GM19240 (cell line): ENCODE data around the gene BSND.

ENCODE experiments used
- DNase-seq: peaks from one replicate; pipeline ENCODE4 v3.0.0; 2011; ENCODE audit warnings: low spot score; ENCODE audit not compliant: insufficient read length

BSND gene

DNA sequence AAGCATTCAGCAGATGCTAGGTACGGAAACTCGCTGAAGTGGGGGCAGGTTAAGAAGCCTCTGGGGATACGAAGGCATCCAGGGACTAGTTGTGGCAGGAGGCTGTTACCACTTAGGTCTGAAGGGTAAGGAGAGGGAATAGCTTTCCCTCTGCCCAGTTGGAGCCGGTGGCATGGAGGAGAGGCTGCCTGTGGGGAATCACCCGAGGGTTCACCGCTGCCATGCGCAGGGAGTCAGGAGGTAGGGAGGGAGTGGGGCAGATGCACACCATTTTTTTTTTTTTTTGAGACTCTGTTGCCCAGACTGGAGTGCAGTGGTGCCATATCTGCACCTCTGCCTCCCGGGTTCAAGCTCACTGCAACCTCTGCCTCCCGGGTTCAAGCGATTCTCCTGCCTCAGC lies 46.7 kb downstream of the BSND start:
- no peak for DNase-seq

DNA sequence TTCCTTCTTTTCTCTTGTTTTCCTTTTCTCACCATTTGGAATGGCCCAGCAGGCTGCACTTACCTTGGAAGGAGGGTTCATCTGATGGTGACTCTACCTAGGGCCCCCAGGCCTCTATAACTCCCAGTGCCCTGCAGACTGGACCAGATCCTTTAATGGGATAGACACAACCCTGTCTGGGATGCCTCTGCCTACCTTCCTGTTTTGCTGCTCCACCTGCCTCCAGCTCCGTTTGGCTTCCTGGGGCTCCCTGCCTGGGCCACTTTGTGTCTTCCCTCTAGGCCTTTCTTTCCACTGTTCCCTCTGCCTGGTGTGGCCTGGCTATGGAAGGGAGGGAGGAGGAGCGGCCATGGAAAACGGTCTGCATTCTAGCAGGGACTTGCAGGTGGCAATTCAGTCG lies 48.1 kb downstream of the BSND start:
- no peak for DNase-seq

DNA sequence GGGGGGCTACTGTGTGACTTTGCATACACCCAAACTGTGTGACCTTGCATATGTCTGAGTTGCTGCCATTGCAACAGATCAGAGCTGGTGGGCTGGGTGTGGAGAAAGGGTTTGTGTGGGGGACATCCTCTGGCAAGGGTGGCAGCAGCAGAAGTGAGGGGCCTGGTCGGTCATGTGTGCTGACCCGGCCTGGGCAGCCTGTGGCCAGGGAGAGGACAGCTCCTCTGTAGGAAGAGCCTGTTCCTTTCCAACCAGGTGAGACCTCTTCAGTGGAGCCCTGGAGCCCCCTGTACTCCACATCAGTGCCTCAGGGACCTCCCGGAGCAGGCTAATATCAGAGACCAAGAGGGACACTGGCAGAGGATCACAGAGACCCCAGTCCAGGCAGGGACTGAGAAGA lies 48.9 kb downstream of the BSND start:
- no peak for DNase-seq

DNA sequence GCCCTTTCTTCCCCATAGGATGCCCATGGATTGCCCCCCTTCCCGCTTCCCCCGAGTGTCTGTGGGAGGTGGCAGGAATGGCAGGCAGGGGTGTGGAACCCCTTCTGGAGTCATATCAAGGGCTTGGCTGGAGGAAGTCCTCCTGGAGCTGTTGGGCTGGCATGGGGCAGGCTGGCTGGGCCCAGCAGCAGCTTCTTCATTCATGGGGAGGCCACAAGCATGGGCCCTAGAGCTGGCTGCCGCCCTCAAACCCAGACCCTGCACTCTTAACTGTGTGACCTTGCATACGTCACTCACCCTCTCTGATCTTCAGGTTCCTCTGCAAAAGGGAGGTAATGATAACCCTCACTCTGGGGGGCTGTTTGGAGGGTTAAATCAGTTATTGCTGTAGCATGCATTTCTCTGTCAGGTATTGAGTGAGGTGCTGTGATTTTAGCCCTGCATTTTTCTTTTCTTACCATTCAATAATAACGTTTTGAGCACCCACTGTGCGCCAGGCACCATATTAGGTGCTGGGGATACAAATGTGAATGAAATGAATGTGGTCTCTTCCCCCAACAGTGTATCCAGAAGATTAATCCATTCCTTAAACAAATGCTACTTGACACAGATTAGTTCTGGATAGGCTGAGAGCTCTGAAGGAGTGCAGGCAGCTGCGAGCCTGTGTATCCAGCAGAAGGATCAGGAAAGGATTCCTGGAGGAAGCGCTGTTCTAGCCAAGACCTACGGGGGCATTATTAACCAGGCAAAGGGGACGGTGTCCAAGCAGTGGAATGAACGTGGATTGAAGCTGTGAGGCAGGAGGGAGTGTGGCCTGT lies 49.9 kb downstream of the BSND start:
- no peak for DNase-seq

DNA sequence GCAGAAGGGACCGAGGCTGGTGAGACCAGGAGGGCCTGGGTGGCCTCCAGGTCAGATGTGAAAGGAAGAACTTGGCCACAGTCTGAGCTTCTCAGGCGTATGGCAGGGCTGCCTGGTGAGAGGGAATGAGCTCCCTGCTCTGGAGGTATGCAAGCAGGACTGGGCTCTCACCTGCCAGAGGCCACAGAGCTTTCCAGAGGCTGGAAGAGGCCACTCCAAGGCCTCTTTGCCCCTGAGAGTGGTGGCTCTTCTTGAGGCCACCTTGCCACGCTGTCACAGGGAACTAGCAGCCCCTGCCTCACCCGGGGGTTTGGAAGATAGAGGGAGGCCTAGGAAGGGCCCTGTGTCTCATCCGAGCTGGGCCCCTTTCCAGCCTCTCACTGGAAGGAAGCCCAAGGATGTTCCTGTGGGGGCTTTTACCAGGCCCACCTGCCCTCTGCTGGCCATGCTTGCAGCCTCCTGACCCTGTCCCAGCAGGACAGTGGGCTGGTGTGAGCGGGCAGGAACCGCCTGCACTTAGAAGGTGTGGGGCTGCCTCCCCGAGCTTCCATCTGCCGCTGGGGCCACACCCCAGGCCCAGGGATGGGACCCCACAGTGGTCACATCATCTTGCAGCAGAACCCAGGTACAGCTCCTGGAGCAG lies 50.7 kb downstream of the BSND start:
- no peak for DNase-seq

DNA sequence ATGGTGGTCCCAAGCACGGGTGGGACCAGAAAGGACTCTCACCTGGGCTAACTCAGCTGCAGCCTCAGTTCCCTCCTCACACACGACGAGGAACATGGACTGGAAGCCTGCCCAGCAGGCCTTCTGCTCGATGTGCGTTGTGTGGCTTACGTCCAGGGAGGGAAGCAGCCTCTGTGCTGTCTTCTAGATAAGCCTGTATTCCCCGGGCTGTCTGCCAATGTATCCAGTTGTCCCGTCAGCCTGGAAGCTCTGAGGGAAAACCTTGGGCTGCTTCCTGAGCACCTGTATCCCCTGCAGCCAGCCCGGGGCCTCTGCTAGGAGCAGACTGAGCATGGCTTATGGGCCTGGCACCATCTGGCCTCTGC lies 51.2 kb downstream of the BSND start:
- no peak for DNase-seq

DNA sequence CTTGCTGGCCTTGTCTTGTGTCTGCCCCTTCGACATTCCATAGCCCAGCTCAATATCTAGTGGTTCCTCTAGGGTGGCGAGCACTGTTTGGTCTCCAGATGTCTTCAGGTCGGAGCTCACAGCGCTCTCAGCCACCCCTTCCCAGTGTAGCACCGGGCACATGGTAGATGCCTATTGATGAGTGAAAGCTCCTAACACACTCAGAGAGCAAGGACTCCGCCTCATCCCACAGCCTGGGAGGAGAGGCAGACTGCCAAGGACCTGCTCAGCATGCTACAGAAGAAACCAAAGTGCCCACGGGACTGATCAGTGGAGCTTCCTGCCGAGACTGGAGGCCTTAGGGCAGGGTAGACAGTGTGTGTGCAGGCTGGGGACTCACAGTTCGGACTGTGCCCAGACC lies 51.5 kb downstream of the BSND start:
- DNase-seq, result no peak

DNA sequence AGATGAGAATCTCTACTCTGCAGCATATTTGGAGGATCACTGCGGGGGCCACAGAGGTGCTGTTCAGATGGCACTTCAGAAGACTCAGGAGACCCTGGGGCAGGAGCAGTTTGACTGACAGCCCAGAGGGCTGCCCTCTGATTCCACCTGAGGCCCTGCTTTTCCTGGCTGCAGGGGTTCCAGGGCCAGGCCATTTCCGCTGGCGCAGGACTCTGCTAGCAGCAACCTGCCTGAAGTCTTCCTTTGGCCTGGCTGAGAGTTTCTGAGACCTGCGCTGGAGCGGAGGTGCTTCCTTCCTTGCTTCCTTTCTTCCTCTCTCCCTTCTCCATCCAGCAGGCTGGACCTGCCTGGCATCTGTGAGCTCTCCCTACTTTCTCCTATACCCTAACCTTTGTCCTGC lies 52.4 kb downstream of the BSND start:
- DNase-seq, result no peak

DNA sequence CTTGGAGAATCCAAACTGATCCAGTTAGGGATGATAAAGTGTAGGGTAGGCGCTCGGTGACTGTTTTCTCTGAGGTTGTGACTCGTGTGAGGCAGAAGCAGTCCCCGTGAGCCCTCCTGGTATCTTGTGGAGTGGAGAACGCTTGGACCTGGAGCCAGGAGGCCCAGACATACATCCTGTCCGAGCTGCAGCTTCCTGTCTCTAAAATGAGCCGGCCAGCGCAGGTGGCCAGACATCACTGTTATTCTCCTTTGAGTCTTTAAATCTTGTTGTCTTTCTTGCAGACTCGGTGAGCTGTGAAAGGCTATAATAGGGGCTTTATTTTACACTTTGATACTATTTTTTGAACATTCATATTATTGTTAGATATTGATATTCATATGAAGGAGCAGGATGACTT lies 52.9 kb downstream of the BSND start:
- no peak for DNase-seq

DNA sequence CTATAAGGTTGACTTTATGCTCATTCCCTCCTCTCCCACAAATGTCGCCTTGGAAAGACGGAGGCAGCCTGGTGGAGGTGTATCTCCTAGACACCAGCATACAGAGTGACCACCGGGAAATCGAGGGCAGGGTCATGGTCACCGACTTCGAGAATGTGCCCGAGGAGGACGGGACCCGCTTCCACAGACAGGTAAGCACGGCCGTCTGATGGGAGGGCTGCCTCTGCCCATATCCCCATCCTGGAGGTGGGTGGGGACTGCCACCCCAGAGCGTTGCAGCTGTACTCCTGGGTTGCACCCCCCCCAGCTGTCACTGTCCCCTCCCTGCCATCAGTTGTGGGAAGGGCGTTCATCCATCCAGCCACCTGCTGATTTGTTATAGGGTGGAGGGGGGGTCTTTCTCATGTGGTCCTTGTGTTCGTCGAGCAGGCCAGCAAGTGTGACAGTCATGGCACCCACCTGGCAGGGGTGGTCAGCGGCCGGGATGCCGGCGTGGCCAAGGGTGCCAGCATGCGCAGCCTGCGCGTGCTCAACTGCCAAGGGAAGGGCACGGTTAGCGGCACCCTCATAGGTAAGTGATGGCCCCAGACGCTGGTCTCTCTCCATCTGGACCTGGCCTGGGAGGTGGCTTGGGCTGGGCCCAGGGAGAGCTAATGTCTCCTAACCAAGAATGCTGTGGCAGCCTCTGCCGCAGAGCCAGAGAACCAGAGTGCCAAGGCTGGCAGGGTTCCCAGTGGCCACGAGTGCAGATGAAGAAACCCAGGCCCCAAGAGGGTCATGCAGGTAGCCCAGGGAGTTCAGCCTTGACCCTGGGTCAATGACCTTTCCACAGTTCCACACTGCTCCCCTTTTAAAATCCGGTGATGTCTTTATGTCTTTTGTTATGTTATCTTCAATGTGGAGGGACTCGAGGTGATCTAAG lies 53.7 kb downstream of the BSND start:
- no peak for DNase-seq

DNA sequence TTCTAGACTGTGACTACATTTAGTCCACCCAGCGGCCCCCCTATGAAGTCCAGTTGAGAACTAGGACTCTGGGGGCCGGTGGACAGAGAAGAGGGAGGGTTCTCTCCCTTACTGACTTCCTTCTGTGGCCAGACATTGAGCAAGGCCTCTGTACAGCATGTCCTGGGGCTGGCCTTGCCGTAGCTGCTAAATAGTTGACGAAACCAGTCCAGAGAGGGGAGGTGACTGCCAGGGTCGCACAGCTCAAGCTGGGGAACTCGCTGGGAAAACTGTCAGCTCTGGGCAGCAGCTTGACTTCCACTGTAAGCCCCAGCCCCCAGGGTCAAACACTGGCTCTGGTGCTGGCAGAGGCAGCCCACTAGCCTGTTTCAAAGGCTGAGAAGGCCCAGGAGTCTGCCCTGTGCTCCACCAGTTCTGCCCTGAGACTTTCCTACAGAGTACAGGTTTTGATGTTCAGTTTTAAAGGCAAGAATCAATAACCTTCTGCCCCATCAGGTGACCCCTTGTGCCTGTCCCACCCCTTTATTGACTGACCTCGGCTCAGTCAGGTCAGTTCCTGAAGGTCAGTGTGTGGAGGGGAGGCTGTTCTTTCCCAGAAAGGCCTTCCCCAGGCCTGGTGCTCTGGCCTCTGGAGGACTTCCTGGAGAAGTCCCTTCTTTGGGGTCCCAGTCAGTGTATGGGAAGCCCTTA lies 54.7 kb downstream of the BSND start:
- DNase-seq, result no peak

DNA sequence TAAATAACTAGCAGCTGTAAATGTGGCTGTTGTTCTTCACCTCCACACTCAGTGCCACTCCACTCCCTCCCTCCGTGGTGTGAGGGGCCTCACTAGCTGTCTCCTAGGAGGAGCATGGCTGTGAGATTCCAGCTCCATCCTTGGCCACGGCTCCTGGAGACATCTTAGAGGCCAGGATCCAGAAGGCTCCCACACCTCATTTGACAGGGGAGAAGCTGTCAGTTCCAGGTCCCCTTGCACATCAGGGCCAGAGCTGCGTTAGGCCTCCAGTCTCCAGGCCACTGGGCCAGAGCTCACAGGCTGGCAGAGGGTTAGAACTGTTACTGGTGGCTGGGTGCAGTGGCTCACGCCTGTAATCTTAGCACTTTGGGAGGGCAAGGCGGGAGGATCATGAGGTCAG lies 55.7 kb downstream of the BSND start:
- no peak for DNase-seq

DNA sequence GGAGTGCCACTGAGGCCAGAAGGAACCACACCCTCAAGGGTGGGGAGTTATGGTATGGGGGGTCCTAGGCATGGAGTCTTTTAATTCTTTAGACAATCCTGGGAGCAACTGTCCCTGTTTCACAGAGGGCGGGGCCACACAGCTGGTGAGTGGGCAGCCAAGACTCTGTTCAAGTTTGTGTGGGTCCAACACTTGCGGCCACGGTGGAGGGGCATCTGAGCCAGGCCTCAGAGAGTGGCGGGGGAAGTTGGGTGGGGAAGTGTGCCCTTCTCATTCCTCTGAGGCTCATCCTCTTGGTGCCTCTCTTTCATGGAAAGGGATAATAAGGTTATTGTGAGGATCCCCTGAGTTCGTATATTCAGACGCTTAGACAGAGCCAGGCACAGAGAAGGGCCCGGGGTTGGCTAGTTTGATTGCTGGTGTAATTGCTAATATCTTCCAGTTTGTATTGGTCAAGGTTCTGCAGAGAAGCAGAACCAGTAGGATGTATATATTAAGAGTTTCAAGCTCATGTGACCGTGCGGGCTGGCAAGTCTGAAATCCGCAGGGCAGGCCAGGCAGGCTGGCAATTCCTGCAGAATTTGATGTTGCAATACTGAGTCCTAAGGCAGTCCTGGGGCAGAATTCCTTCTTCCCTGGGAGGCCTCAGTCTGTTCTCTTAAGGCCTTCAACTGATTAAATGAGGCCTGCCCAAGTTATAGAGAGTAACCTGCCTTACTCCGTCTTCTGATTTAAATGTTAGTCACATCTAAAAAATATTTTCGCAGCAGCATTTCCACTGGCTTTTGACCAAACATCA lies 56.5 kb downstream of the BSND start:
- no peak for DNase-seq

DNA sequence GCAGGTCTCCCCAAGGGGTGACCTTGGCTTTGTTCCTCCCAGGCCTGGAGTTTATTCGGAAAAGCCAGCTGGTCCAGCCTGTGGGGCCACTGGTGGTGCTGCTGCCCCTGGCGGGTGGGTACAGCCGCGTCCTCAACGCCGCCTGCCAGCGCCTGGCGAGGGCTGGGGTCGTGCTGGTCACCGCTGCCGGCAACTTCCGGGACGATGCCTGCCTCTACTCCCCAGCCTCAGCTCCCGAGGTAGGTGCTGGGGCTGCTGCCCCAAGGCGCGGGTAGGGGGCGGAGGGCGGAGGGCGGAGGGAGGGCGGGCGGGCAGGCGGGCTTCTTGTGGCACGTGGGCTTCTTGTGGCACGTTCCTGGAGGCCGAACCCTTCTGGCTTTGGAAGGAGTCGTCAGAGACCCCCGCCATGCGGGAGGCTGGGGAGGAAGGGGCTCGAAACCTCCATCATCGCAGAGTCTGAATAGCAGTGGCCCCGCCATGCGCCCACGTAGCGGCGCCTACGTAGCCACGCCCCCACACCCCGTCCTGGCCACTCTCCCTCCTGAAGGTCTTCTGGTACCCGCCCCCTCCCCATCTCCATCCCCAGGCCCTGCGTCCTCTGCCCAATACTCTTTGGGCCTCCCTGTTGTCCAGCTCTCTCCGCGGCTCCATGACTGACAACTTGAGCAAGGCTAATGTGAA lies 57.4 kb downstream of the BSND start:
- DNase-seq, result no peak

DNA sequence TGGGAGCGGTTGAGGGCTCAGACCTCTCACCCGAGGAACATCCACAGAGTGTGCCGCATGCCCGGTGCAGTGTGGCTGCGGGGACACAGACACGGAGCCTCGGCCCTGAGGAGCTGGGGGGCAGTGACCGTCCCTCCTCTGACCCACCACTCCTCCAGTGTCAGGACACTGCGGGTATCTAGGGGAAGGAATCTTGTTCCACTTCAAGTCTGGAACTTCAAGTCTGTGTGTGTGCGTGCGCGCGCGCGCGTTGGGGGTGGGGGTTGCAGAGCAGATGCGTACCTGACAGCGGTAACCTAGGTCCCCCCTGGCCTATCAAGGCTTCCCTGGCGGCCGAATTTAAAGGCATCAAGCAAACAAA lies 57.9 kb downstream of the BSND start:
- no peak for DNase-seq

DNA sequence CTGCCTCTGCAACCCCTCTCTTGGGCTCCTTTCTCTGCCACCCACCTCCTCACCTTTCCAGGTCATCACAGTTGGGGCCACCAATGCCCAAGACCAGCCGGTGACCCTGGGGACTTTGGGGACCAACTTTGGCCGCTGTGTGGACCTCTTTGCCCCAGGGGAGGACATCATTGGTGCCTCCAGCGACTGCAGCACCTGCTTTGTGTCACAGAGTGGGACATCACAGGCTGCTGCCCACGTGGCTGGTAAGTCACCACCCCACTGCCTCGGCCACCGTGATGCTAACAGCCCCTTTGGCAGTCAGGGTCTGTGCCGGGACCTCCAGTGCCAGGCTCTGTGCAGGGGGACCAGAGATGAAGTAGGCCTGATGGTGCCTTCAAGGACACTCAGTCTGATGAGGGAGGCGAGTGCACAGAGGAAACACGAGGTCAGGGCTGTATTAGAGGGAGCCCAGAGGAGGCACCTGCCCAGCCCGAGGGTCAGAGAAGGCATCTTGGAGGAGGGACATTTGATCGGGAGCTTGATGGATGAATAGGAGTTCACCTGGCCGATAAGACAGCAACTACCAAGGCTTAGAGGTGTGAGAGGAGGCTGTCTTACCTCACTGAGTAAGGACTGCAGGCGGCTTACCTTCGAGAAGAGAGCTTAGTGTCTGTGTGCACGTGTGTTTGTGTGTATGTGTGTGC lies 58.7 kb downstream of the BSND start:
- no peak for DNase-seq

DNA sequence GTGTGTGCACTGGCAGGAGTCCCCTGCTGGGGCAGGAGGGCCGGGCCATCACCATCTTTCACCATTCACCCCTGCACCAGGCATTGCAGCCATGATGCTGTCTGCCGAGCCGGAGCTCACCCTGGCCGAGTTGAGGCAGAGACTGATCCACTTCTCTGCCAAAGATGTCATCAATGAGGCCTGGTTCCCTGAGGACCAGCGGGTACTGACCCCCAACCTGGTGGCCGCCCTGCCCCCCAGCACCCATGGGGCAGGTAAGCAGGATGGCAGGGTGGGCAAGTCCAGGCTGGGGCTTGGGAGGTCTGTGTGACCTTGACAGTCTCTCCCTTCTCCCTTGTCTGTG lies 59.2 kb downstream of the BSND start:
- DNase-seq, result no peak

DNA sequence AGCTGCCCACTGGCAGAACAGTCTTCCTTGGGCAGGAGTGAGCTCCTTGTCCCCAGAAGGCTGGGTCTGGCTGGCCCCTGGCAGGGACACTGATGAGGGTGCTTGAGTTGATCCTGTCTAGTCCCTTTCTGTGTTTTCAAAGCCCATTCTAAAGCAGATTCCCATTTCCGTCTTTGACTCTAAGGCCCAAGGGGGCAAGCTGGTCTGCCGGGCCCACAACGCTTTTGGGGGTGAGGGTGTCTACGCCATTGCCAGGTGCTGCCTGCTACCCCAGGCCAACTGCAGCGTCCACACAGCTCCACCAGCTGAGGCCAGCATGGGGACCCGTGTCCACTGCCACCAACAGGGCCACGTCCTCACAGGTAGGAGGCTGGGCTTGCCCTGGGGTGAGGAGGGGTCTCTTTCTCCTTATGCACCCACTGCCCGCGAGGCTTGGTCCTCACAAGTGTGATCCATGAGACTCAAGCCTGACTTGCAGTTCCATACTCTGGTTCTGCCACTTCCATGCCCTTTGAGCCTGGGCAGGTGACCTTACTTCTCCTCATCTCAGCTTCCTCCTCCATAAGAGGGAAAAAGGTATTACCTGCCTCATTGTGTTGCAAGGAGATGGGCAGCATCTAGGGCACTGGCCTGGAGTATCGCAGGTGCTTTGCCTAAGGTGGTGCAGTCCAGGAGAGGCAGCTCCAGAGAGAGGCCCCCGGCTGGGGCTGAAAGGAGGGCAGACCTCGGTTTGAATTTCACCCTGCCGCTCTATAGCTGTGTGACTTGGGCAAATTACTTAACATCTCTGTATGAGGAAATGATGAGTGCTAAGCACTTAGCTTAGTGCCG lies 60.8 kb downstream of the BSND start:
- DNase-seq, result no peak
